T-helper 9 cell (primary cell): ENCODE results near the gene RNASEH2A.
"Not testable (repeated sequence)": the region's sequence is repeated elsewhere in the genome, so short reads cannot be mapped to it uniquely, and the experiment has no call there.

Source experiments
- DNase-seq: peaks from one replicate; pipeline ENCODE4 v3.0.0-alpha.2; 2020

Gene RNASEH2A

DNA sequence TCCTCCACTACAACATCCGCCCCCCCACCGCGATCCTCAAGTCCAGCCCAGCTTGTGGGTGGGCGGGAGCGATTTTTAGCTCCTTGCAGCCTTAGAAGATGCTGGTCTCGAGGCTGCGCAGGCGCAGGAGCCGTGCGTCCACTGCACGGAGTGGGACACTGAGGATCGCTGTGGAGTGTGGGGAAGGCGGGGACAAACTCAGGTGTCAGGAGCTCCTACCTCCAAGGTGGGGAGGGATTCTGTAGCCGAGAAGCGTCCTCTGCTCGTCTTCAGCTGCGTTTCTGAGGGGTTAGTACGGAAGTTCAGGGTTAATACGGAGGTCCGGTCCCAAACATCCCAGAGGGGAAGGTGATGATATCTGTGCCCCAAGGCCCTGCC, 28.2 kb downstream of the RNASEH2A start, which contains the start of gene RTBDN:
TSS of gene RTBDN (minus strand) at position 14 of the 378 bp plus-strand sequence. CDS start 4,600 bp downstream, outside the sequence.
- no peak for DNase-seq

DNA sequence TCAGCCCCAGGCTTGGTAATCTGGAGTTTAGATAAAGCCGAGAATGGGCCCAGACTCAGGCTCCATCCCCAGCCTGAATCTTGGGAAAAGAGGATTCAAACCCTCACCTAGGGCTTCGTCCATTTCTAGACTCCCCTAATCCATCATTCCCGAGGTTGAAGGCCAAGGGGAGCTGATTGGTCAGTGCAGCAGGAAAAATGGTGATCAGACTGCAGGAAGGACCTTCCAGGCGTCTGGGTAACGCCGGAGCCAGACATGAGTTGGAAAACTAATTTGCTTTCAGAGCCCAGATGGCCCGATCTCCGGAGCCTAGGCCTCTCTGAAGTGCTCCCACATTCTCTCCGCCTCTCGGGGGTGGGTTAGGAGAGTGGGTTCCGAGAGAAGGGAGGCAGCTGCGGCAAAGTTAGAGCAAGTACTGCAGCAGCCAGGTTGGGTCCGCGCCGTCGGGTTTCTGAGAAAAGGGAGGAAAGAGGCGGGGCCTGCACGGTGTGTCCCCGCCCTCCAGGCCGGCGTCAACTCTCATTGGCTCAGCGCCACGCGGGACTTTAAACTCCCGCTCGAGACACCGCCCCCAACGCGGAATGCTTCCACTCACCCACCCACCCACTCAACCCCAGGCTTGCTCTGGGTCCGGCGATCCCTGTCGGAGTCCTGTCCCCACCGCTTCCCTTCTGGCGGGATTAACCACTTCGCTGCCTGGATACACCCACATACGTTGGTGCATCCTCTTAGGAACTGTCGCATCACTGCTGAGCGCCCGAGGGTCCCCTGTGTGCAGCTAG, 28.8 kb downstream of the RNASEH2A start:
- no peak for DNase-seq

DNA sequence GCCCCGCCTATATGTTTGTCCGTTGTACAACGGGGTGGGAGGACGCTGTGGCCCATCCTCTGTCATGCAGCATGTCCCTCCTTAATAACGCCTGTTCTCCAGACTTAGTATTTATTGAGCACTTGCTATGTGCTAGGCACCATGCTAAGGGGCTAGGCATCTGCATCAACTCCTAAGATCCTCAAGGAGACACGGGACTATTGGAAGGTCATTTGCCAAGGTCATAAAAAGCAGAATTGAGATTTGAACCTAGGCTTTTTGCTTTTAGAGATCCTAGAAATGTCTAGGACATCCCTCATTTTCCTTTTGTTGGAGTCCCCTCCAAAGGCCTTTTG, 30.1 kb downstream of the RNASEH2A start:
- no peak for DNase-seq

DNA sequence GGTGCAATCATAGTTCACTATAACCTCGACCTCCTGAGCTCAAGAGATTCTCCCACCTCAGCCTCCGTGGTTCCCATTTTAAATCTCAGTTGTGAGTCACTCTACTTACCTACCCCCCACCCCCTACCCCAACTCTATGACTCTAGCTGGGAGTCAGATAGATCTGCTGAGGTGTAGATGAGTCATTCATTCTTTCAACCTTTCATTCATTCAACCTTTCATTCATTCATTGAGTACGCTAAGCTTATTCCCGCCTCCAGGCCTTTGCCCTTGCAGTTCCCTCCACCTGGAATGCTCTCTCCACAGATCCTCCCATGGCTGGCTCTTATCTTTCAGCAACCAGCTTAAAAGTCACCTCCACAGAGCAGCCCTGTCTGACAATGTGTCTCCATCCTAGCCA, 30.8 kb downstream of the RNASEH2A start:
- DNase-seq, result no peak

DNA sequence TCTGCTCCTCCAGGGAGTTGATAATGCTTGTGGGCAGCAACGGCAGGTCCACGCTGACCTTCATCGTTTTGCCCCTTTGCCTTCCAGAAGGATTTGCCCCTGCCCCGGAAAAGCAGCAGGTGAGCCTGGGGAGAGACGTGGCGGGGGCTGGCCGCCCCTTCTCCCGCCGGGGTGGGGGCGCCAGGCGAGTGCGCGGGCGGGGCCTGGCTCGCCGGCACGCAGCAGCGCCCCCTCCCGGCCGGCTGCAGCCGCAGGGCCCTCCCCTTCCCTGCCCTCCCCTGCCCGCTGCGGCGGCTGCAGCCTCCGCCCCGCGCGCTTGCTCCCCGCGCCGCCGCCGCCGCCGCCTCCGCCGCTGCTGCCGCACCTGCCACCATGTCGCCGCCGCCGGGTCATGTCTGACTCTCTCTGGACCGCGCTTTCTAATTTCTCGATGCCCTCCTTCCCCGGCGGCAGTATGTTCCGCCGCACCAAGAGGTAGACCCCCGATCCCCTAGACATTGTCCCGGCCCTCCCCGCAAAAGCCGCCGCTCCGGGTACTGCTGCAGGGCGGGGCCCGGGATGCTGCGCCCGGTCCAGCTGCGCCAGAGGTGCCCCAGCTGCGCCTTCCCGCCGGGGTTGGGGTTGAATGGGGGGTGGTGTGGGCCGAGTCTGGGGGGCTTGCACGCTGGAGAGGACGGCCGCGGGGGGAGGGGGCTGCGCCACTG, 31.9 kb downstream of the RNASEH2A start, which contains the start of gene MAST1:
TSS of gene MAST1 (plus strand) at position 334 of the 704 bp plus-strand sequence. CDS start at position 392, 58 bp downstream.
- peak; percentile 49 for DNase-seq

DNA sequence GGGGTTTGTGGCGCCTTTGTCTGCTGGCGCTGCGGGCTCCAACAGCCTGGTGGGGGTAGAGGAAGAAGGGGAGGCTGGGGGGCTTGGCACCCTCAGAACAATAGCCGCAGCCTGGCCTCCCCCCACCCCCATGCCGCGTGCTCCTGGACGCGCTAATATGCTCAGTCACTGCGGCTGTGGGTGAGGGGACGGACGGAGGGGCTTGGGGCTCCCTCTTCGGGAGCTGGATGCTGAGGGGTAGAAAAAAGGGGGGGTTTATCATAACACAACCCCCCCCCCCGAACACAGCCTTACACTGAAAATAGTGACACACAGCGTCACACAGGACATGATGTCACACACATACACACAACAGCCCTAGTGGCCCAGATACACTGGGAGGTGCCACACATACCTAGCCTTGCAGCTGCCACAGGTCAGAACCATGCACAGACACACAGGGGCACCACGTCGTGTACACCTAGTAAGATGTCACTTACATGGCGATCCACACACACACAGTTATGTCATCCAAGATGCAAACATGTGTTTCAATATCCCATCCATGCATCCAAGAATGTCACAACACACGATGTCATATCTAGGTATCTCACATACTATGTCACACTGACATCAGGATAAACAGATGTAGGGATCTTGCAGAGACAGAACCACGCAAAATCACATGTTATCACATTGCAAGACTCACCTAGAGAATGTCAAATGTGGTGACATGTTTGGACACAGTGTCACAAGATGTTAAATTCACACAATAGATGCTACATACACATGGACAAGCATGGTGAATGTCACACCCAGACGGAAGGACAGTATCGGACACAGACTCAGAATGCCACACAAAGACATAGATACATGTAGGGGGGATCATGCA, 32.7 kb downstream of the RNASEH2A start:
- no peak for DNase-seq

DNA sequence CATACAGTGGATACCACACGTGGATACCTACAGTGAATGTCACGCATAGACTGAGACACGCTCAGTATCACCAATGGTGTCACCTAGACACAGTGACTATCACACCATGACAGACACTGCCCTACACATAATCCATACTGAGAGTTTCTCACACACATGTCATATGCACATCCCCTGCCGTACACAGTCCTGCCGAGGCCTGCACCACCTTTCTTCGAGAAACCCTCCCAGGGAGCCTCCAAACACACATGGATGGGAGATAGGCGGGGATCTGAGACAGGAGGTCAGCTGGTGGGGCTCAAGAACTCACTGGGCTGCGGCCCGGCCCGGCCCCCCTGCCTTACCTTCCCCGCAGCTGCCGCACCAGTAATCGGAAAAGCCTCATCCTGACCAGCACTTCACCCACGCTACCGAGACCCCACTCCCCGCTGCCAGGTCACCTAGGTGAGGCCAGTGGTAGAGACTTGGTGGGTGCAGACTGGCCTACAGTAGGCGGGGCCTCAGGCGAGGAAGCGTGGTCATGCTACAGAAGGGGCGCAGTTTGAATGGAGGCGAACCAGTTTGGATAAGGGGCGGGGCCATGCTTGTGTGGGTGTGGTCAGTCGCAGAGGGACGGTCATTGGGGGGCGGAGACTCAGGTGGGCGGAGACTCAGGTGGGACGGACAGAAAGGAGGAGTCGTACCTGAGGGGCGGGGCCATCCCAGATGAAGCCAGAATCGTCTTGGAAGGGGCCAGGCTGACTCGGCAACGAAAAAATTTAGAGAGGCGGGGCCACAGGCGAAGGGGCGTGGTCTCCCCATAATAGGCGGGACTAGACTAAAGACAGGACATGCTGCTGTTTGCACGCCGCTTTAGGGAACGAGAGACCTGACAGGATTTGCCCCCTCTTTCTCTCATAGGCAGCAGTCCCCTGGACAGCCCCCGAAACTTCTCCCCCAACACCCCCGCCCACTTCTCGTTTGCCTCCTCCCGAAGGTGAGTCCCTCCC, 34.0 kb downstream of the RNASEH2A start:
- DNase-seq, result no peak

DNA sequence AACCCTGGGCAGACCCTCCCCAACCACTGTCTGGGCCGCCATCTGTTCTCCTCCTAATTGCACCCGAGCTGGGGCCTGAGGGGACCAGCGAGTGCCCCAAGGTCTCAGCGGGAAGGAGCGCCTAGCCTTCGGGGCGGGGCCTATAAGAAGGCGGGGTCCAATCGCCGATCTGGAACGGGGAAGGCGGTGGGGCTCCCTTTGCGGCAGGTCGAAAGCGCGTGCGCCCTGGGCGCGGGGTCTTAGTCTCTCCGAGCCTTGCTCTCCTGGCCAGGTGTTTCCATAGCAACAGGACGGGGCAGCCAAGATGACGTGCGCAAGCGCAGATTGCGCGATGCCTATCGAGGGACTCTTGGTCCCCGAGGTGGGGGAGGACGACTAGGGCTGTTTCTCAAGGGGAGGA, 34.7 kb downstream of the RNASEH2A start:
- DNase-seq, result no peak

DNA sequence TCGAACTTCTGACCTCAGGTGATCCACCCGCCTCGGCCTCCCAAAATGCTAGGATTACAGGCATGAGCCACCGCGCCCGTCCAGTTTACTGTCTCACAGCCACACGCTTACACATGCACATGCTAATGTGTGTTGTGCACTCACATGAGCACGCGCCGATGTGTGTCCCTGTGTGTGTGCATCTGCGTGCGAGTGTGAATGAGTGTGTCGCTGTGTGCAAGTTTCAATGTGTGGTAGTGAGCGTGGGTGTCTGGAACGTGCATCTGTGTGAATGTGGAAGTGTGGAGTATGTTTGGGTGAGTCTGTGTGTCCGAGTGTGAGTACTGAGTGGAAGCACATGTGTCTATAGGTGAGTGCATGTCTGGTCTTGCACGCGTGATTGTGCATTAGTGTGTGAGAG, 36.1 kb downstream of the RNASEH2A start:
- no peak for DNase-seq

DNA sequence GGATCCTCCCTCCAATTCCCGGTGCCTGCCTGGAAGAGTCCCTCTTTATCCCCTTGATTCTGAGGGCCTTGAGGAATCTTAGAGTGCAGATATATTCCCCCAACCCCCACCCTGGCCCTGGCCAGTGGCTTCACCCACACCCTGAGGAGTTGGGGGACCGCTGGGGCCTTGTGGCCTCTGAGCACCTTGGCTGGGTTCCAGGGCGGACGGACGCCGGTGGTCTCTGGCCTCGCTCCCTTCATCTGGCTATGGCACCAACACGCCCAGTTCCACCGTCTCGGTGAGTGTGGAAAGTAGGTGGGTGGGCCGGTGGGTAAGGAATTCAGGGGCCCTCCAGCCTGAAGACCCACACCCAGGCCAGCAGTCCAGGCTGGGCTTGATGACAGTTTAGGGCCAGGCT, 36.9 kb downstream of the RNASEH2A start:
- no peak for DNase-seq

DNA sequence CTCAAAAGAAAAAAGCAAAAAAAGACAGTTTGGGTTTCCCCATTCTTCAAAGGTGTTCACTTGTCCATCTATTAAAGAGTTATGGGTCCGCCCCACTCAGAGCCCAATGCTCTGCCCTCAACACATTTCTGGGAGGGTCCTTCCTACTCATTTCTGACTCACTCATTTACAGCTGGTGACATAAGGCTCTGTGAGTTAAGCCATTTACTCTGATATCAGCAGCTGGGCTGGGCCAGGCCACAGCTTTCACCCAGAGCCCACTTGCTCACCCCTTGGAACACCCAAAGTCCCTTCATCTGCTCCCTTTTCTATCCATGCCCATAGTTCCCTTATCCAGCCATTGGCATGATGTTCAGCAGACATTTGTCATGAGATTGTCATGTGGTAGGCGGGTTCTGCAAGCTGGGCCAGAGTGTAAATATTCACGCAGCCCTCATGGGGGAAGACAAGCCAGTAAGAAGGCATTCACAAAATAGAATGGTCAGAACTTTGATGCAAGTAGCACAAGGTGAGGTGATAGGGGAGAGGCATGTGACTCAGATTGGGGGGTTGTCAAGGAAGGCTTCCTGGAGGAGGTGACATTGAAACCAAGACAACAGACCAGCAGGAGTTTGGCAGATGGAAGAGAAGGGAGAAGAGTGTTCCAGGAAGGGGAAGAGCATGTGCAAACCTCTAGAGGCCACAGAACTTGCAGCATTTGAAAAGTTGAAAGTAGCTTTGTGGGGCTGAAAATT, 37.8 kb downstream of the RNASEH2A start:
- no peak for DNase-seq

DNA sequence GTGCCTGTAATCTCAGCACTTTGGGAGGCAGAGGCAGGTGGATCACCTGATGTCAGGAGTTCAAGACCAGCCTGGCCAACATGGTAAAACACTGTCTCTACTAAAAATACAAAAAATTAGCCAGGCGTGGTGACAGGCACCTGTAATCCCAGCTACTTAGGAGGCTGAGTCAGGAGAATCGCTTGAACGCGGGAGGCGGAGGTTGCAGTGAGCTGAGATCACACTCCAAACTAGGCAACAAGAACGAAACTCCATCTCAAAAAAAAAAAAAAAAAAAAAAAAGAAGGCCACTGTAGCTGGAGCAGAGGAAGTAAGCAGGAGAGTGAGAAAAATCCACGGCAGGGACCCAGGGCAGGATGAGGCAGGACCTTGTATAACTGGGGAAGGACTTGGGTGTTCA, 40.2 kb downstream of the RNASEH2A start:
- DNase-seq, result not testable (repeated sequence)

DNA sequence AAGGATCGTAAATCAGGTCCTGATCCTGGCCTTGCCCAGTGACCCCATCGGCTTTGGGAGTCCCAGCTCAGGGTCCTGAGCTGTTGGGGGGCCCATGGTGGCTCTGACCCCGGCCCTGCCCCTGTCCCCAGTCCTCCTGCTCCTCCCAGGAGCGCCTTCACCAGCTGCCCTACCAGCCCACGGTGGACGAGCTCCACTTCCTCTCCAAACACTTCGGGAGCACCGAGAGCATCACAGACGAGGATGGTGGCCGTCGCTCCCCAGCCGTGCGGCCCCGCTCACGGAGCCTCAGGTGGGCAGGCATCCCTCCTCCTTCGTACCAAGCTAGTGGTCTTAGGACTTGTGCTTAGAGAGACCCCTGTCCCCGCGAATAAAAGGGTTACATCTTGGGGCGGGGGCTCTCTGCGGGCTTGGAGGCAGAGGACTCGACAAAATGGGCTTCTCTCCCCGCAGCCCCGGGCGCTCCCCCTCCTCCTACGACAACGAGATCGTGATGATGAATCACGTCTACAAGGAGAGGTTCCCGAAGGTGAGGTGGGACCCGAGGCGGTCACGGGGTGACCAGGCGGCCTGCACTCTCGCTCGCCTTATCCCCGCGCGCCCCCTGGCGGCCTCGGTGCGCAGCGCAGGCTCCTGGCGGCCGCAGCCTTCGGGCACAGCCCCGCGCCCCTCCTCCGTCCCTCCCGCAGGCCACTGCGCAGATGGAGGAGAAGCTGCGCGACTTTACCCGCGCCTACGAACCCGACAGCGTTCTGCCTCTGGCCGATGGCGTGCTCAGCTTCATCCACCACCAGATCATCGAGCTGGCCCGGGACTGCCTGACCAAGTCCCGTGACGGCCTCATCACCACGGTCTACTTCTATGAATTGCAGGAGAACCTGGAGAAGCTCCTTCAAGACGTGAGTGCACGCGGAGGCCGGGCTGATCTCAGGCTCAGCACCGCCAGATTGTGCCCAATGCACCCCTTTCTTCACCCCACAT, 41.1 kb downstream of the RNASEH2A start:
- DNase-seq, result peak; percentile 85

DNA sequence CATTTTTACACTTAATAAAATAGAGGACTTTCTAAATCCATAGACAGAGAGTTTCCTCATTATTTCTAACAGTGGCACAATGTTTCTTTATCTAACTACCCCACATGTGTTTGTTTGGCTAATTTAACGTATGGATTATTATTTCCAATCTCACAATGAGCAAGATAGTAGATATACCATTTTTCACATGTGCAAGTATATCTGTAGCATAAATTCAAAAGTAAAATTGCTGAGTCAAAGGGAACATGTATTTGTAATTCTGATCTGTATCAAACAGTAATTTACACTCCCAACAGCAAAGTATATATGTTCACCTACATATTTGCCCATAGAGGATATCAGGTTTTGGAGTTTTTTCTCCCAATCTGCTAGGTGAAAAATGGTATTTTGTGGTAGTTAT, 50.3 kb downstream of the RNASEH2A start:
- no peak for DNase-seq

DNA sequence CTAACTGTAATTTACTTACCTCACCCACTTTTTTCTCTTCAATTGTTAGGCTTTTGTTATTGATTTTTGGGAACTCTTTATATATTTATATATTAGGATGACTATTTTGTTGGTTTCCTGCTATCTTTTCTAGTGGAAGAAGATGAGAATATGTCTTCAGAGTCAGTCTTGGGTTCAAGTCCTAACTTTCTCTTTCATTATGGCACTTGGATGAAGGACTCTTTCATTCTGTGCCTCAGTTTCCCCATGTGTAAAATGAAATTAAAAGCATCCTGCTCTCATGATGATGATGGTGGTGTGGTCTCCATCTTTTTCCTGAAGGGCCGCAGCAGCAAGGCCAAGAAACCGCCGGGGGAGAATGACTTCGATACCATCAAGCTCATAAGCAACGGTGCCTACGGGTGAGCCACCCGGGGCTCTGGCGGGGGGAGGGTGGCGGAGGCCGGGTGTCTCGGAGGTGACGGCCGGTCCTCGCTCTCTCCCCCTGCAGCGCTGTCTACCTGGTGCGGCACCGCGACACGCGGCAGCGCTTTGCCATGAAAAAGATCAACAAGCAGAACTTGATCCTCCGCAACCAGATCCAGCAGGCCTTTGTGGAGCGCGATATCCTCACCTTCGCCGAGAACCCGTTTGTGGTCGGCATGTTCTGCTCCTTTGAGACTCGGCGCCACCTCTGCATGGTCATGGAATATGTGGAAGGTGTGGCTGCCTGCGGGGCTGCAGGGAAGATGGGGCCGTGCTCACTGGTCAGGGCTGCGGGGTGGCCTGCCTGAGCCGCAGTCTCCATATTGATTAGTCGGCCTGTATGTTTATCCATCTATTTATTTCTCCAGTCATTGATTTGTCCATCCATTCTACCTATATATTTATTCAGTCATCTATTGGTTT, 51.9 kb downstream of the RNASEH2A start:
- DNase-seq, result no peak

DNA sequence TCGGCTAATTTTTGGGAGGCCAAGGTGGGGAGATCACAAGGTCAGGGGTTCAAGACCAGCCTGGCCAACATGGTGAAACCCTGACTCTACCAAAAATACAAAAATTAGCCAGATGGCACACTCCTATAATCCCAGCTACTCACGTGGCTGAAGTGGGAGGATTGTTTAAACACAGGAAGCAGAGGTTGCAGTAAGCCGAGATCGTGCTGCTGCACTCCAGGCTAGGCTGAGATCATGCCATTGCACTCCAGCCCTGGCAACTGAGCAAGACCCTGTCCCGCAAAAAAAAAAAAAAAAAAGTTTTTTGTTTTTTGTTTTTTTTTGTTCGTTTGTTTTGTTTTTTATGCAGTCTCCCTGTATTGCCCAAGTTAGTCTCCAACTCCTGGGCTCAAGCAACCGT, 53.2 kb downstream of the RNASEH2A start:
- no peak for DNase-seq
